Measurements from ENCODE around the gene CCDC50. TPM values are rescaled to one million over a fixed set of nuclear protein-coding genes. Genes with fewer than 3 reads are reported as not detected.

Gene CCDC50
- total RNA-seq, 2 experiments from 2014 or later = 31.4 to 43.9 TPM

DNA sequence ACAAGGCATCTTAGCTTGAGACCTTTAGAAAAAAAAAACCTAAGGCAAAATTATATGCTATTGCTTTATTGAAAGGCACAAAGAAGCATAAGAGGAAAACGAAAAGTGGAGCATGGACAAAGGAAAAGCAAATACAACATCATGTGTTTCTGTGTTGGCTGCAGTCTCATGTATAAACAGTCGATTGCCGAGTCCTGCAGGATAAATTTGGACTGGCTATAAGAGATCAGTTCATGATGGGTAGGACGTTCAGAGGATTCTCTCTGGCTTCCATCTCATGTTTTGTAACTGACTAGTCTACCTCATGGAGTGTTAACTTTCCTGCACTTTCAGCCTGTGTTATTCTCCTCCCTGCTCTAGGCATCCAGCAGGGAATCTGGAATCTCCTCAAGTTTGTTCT lies 21.9 kb upstream of the CCDC50 start:
- ChIA-PET CTCF (ENCODE audit: unreplicated experiment) (no interaction called here), POLR2A (no interaction called here)
- Histone ChIP-seq H3K36me3 (ENCODE audit: insufficient read depth, low read length) (no peaks in the 10 kb centered on the region), H2AFZ (ENCODE audit: low read length) (no peak overlapping the region), H3K9me3 (ENCODE audit: low read length) (no peaks in the 10 kb centered on the region), H3K27ac (ENCODE audit: low read depth, low read length, poor library complexity, severe bottlenecking) (no peak overlapping the region), H3K4me1 (ENCODE audit: insufficient read depth, low read length, poor library complexity, severe bottlenecking) (peaks cover 4% of the 10 kb centered on the region), H4K20me1 (ENCODE audit: insufficient read depth, low read length) (no peaks in the 10 kb centered on the region), H3K79me2 (ENCODE audit: insufficient read depth, low read depth, low read length) (no peaks in the 10 kb centered on the region), H3K4me3 (ENCODE audit: low read depth, low read length, poor library complexity, severe bottlenecking) (no peak overlapping the region), H3K9me2 (ENCODE audit: insufficient read depth, low read length) (no peaks in the 10 kb centered on the region), H3K4me2 (ENCODE audit: low read length) (no peak overlapping the region)
- DNase-seq (ENCODE audit: low spot score) = no peak
- intact Hi-C loops (cut with micrococcal nuclease; ENCODE audit: unreplicated experiment) = no loop called here
- TF ChIP-seq EZH2phosphoT487 (IDR thresholded peaks at IDR 0.05; ENCODE audit: borderline replicate concordance, low read depth, low read length) = no peak
- TF ChIP-seq, protein P1, sequence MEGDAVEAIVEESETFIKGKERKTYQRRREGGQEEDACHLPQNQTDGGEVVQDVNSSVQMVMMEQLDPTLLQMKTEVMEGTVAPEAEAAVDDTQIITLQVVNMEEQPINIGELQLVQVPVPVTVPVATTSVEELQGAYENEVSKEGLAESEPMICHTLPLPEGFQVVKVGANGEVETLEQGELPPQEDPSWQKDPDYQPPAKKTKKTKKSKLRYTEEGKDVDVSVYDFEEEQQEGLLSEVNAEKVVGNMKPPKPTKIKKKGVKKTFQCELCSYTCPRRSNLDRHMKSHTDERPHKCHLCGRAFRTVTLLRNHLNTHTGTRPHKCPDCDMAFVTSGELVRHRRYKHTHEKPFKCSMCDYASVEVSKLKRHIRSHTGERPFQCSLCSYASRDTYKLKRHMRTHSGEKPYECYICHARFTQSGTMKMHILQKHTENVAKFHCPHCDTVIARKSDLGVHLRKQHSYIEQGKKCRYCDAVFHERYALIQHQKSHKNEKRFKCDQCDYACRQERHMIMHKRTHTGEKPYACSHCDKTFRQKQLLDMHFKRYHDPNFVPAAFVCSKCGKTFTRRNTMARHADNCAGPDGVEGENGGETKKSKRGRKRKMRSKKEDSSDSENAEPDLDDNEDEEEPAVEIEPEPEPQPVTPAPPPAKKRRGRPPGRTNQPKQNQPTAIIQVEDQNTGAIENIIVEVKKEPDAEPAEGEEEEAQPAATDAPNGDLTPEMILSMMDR (conservative IDR thresholded peaks at IDR 0.05; ENCODE audit: low read length) = no peak
- no TSS peak for BruUV-seq (replicated peaks)

DNA sequence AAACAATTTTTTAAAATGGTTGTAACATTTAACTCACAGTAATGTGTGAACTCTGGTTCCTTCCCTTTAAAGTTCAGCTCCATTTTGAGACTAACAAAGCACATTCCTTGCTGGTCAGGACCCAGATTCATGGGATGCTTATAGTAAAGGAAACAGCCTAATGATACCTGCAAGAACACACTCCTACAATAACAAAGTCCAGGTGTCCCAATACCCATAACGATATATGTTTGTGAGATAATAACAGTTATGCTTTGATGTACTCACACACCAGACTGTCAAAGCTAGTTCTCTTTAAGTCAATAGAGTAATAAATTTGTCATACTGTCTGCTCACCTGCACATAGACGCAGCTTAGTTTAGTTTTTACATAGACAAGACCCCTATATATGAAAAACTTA lies 15.9 kb upstream of the CCDC50 start:
- Histone ChIP-seq H3K27ac (ENCODE audit: low read depth, low read length, poor library complexity, severe bottlenecking) (no peak overlapping the region), H3K79me2 (ENCODE audit: insufficient read depth, low read depth, low read length) (no peaks in the 10 kb centered on the region), H3K4me3 (ENCODE audit: low read depth, low read length, poor library complexity, severe bottlenecking) (no peak overlapping the region), H3K4me2 (ENCODE audit: low read length) (no peak overlapping the region), H3K9me2 (ENCODE audit: insufficient read depth, low read length) (no peaks in the 10 kb centered on the region), H3K9me3 (ENCODE audit: low read length) (no peaks in the 10 kb centered on the region), H4K20me1 (ENCODE audit: insufficient read depth, low read length) (no peaks in the 10 kb centered on the region), H3K4me1 (ENCODE audit: insufficient read depth, low read length, poor library complexity, severe bottlenecking) (no peaks in the 10 kb centered on the region), H2AFZ (ENCODE audit: low read length) (no peak overlapping the region), H3K36me3 (ENCODE audit: insufficient read depth, low read length) (no peaks in the 10 kb centered on the region)
- TF ChIP-seq, protein P1 (conservative IDR thresholded peaks at IDR 0.05; ENCODE audit: low read length) = no peak
- TF ChIP-seq EZH2phosphoT487 (IDR thresholded peaks at IDR 0.05; ENCODE audit: borderline replicate concordance, low read depth, low read length) = no peak
- POLR2A ChIA-PET = interaction anchor here (0.5 to 1.2 kb wide), 9 partner anchors 14 to 211 kb away, joined by 3 to 7 read pairs (median 4); no protein-coding TSS in a partner anchor
- intact Hi-C loops (cut with micrococcal nuclease; ENCODE audit: unreplicated experiment) = no loop called here
- DNase-seq (ENCODE audit: low spot score) = no peak
- CTCF ChIA-PET (ENCODE audit: unreplicated experiment) = no interaction called here
- BruUV-seq (replicated peaks) = no TSS peak

DNA sequence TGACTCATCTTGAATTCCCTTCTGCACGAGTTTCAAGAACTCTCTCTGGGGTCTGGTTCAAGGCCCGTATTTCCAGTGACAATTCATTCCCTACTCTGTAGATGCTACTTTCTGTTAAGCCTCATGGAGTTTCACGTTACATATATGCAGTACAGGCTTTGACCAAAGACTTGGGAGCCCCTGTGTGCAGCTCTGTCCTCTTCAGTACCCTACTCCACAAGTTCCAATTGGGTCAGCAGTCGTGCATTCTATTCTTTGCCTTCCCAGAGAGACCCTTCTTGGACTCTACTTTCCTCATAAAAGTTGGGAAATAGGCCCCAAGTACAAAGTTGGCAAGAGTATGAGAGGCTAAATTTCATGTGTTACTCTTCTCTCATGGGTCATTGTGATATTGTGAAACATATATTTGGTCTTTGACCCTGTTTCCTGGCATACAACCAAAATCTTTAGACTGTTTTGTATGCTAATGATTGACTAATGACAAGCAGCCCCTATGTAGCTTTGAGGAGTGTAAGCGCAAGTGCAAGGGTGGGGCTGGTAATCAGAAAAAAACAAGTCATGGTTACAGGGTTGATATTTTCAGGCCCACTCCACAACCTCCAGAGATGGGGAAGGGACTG lies 15.0 kb upstream of the CCDC50 start:
- no TSS peak for BruUV-seq (replicated peaks)
- Histone ChIP-seq H2AFZ (ENCODE audit: low read length) (no peak overlapping the region), H3K27ac (ENCODE audit: low read depth, low read length, poor library complexity, severe bottlenecking) (no peak overlapping the region), H3K9me2 (ENCODE audit: insufficient read depth, low read length) (no peaks in the 10 kb centered on the region), H3K36me3 (ENCODE audit: insufficient read depth, low read length) (no peaks in the 10 kb centered on the region), H4K20me1 (ENCODE audit: insufficient read depth, low read length) (no peaks in the 10 kb centered on the region), H3K79me2 (ENCODE audit: insufficient read depth, low read depth, low read length) (no peaks in the 10 kb centered on the region), H3K9me3 (ENCODE audit: low read length) (no peaks in the 10 kb centered on the region), H3K4me1 (ENCODE audit: insufficient read depth, low read length, poor library complexity, severe bottlenecking) (no peaks in the 10 kb centered on the region), H3K4me3 (ENCODE audit: low read depth, low read length, poor library complexity, severe bottlenecking) (no peak overlapping the region), H3K4me2 (ENCODE audit: low read length) (no peak overlapping the region)
- POLR2A ChIA-PET = interaction anchor here (0.7 to 1.2 kb wide), 2 partner anchors 13 to 212 kb away, joined by 5 to 7 read pairs; no protein-coding TSS in a partner anchor
- DNase-seq (ENCODE audit: low spot score) = no peak
- TF ChIP-seq, protein P1 (conservative IDR thresholded peaks at IDR 0.05; ENCODE audit: low read length) = no peak
- no peak for TF ChIP-seq EZH2phosphoT487 (IDR thresholded peaks at IDR 0.05; ENCODE audit: borderline replicate concordance, low read depth, low read length)
- CTCF ChIA-PET (ENCODE audit: unreplicated experiment) = no interaction called here
- intact Hi-C loops (cut with micrococcal nuclease; ENCODE audit: unreplicated experiment) = no loop called here
